ENCODE results near the gene TEX11.
"Not testable (repeated sequence)": the region's sequence is repeated elsewhere in the genome, so short reads cannot be mapped to it uniquely, and the experiment has no call there.

The TEX11 gene

GRCh38 chrX:70613295-70613694 lies 295.2 kb downstream of the TEX11 start:
- POLR2A ChIA-PET, result no interaction called here
- H3K4me3 ChIP-seq (ENCODE audit: low read depth, low read length), result no peak overlapping the region
- no peak for TF ChIP-seq CTCF (IDR thresholded peaks at IDR 0.05; ENCODE audit: insufficient read depth, low read length, missing control alignments)
- no peak for DNase-seq (ENCODE audit: low read depth, low spot score)
- CTCF ChIA-PET, result interaction anchor here (1.0 kb wide), 1 partner anchor 60 kb away, joined by 3 read pairs; no protein-coding TSS in a partner anchor

- CTCF ChIA-PET, result no interaction called here
- no peak overlapping the region for H3K4me3 ChIP-seq (ENCODE audit: low read depth, low read length)
- no peak for TF ChIP-seq CTCF (IDR thresholded peaks at IDR 0.05; ENCODE audit: insufficient read depth, low read length, missing control alignments)
- POLR2A ChIA-PET, result no interaction called here
- no peak for DNase-seq (ENCODE audit: low read depth, low spot score)
Measured at GRCh38 chrX:70605352-70605751, 303.2 kb downstream of the TEX11 start.

GRCh38 chrX:70592091-70592490 lies 316.4 kb downstream of the TEX11 start:
- no peak for TF ChIP-seq CTCF (IDR thresholded peaks at IDR 0.05; ENCODE audit: insufficient read depth, low read length, missing control alignments)
- no peak overlapping the region for H3K4me3 ChIP-seq (ENCODE audit: low read depth, low read length)
- POLR2A ChIA-PET, result no interaction called here
- CTCF ChIA-PET, result interaction anchor here (1.3 kb wide), 2 partner anchors 37 to 140 kb away, joined by 3 read pairs; no protein-coding TSS in a partner anchor
- DNase-seq (ENCODE audit: low read depth, low spot score), result peak; percentile 4

GRCh38 chrX:70587158-70587557 lies 321.4 kb downstream of the TEX11 start:
- CTCF ChIA-PET; POLR2A ChIA-PET; H3K4me3 ChIP-seq (ENCODE audit: low read depth, low read length); DNase-seq (ENCODE audit: low read depth, low spot score): not testable (repeated sequence)

GRCh38 chrX:70577442-70577841 lies 331.1 kb downstream of the TEX11 start:
- POLR2A ChIA-PET, result no interaction called here
- no peak for DNase-seq (ENCODE audit: low read depth, low spot score)
- no peak for TF ChIP-seq CTCF (IDR thresholded peaks at IDR 0.05; ENCODE audit: insufficient read depth, low read length, missing control alignments)
- CTCF ChIA-PET, result no interaction called here
- H3K4me3 ChIP-seq (ENCODE audit: low read depth, low read length), result no peak overlapping the region

DNA sequence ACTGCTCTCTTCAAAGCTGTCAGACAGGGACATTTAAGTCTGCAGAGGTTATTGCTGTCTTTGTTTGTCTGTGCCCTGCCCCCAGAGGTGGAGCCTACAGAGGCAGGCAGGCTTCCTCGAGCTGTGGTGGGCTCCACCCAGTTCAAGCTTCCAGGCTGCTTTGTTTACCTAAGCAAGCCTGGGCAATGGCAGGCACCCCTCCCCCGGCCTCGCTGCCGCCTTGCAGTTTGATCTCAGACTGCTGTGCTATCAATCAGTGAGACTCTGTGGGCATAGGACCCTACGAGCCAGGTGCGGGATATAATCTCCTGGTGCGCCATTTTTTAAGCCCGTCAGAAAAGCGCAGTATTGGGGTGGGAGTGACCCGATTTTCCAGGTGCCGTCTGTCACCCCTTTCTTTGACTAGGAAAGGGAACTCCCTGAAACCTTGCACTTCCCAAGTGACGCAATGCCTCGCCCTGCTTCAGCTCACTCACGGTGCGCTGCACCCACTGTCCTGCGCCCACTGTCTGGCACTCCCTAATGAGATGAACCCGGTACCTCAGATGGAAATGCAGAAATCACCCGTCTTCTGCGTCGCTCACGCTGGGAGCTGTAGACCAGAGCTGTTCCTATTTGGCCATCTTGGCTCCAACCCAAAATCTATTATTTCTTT lies 338.5 kb downstream of the TEX11 start:
- POLR2A ChIA-PET; CTCF ChIA-PET; DNase-seq (ENCODE audit: low read depth, low spot score); H3K4me3 ChIP-seq (ENCODE audit: low read depth, low read length): not testable (repeated sequence)

DNA sequence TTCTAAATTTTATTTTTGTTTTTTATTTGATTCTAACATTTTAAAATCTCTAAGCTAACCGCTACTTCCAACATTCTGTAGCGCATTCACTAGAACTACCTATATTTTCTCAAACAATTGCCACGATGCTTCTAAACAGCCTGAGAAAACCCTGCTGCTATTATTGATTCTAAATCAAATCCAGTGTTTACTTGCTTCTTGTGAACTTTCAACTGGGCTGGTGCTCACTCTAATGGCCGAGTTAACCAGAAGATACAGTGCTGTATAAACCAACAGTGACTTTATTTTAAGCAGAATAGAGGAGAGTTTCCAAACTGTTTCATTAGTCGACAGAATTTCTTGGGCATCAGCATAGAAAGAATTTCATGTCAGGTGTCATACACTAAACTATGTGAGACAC lies 353.6 kb downstream of the TEX11 start:
- TF ChIP-seq CTCF (IDR thresholded peaks at IDR 0.05; ENCODE audit: insufficient read depth, low read length, missing control alignments), result no peak
- ChIA-PET CTCF (interaction anchor here (1.5 to 2.9 kb wide), 5 partner anchors 29 to 103 kb away, joined by 3 to 22 read pairs (median 3); no protein-coding TSS in a partner anchor), POLR2A (no interaction called here)
- H3K4me3 ChIP-seq (ENCODE audit: low read depth, low read length), result no peak overlapping the region
- no peak for DNase-seq (ENCODE audit: low read depth, low spot score)
